A549 (cell line): ENCODE data around the gene PKN1. TPM values are rescaled to one million over a fixed set of nuclear protein-coding genes. Genes with fewer than 3 reads are reported as not detected.

Source experiments
- ATAC-seq, 2 experiments: fragments of 200-7000 bp in 1 of 2; fragments of >200 bp in 1 of 2; cut with Nextera tagmentation in 1 of 2; cut with Tn5 transposase in 1 of 2; 3 replicates each; pipeline versions ENCODE4 v1.8.0 to v1.9.1; 2018 to 2020; ENCODE audit warnings: mild to moderate bottlenecking in 1 of 2, moderate library complexity in 1 of 2
- CTCF ChIA-PET: fragments of 300-600 bp; sonication (Branson Sonifier 250); formaldehyde crosslinking; extraction: SDS; loops from one replicate; lab custom pipeline; 2021; ENCODE audit warnings: antibody characterized with exemption, inconsistent platforms; lab: Yijun Ruan, JAX
- POLR2A ChIA-PET: fragments of 350-600 bp; formaldehyde crosslinking; extraction: SDS; loops from one replicate; lab custom pipeline; 2021; ENCODE audit warnings: antibody characterized with exemption, inconsistent platforms; lab: Yijun Ruan, JAX
- DNase-seq, 2 experiments: peaks; one replicate each; pipeline versions ENCODE4 v3.0.0 to v3.0.0-alpha.2; 2011 to 2016; ENCODE audit warnings: low read depth in 1 of 2, low spot score in 1 of 2
- FAIRE-seq: peaks from 2 replicates; lab custom pipeline; 2011; peaks lifted over from hg19 to GRCh38; lab: Jason Lieb, UNC
- H3K27ac ChIP-seq, 2 experiments: fragments of >200 bp; sonication (Bioruptor Twin); formaldehyde crosslinking; 3 replicates each; pipeline ENCODE4 v1.5.1; 2016 to 2017
- H3K4me1 ChIP-seq: fragments of >200 bp; sonication (Bioruptor Twin); formaldehyde crosslinking; 3 replicates; pipeline ENCODE4 v1.6.1; 2016
- H3K4me2 ChIP-seq: fragments of >200 bp; sonication (Bioruptor Twin); formaldehyde crosslinking; 3 replicates; pipeline ENCODE4 v1.6.1; 2016
- H3K4me3 ChIP-seq: fragments of >200 bp; sonication (Bioruptor Twin); formaldehyde crosslinking; 3 replicates; pipeline ENCODE4 v1.5.1; 2016
- H3K9me3 ChIP-seq: fragments of >200 bp; sonication (Bioruptor Twin); formaldehyde crosslinking; 3 replicates; pipeline ENCODE4 v1.6.1; 2016
- CBX2 ChIP-seq: fragments of 200-600 bp; sonication (generic); IDR thresholded peaks from 2 replicates; pipeline ENCODE4 v1.6.1; 2016; ENCODE audit warnings: low read depth, mild to moderate bottlenecking, borderline replicate concordance
- CHD2 ChIP-seq: fragments of 150-350 bp; IDR thresholded peaks from 2 replicates; pipeline ENCODE4 v1.6.1; 2014; ENCODE audit warnings: low read length; ENCODE audit not compliant: partially characterized antibody
- CTCF ChIP-seq: fragments of >200 bp; sonication (Bioruptor Twin); formaldehyde crosslinking; IDR thresholded peaks from 3 replicates; pipeline ENCODE4 v1.5.1; 2016
- EHMT2 ChIP-seq: fragments of 200-600 bp; sonication (generic); IDR thresholded peaks from 2 replicates; pipeline ENCODE4 v1.6.1; 2016; ENCODE audit warnings: antibody characterized with exemption, low read depth, mild to moderate bottlenecking, moderate library complexity
- ESRRA ChIP-seq: fragments of 150-350 bp; IDR thresholded peaks from 2 replicates; pipeline ENCODE4 v1.6.1; 2014; ENCODE audit warnings: mild to moderate bottlenecking, low read length, borderline replicate concordance
- FOSB ChIP-seq: fragments of 250-450 bp; sonication (Bioruptor Pico); IDR thresholded peaks from 2 replicates; pipeline ENCODE4 v1.5.0; 2020; ENCODE audit warnings: mild to moderate bottlenecking, moderate library complexity
- GATA3 ChIP-seq: IDR thresholded peaks from 2 replicates; pipeline ENCODE4 v1.6.1; 2012; ENCODE audit warnings: borderline replicate concordance
- HES2 ChIP-seq: fragments of >200 bp; sonication (Bioruptor Twin); formaldehyde crosslinking; IDR thresholded peaks from 2 replicates; pipeline ENCODE4 v1.6.1; 2016
- HEYL ChIP-seq: fragments of 250-450 bp; sonication (Bioruptor Pico); IDR thresholded peaks from 2 replicates; pipeline ENCODE4 v1.8.0; 2021; ENCODE audit warnings: mild to moderate bottlenecking, moderate library complexity
- HOXB13 ChIP-seq: fragments of 250-450 bp; sonication (Bioruptor Pico); IDR thresholded peaks from 2 replicates; pipeline ENCODE4 v1.5.0; 2020; ENCODE audit warnings: low read depth, mild to moderate bottlenecking, moderate library complexity
- POLR2A ChIP-seq: IDR thresholded peaks from 2 replicates; pipeline ENCODE4 v1.6.1; 2012; ENCODE audit warnings: mild to moderate bottlenecking, low read length
- REST ChIP-seq: fragments of 200-600 bp; sonication (generic); IDR thresholded peaks from 2 replicates; pipeline ENCODE4 v1.6.1; 2016; ENCODE audit warnings: antibody characterized with exemption, mild to moderate bottlenecking, moderate library complexity
- RFX5 ChIP-seq: fragments of 450-650 bp; IDR thresholded peaks from 2 replicates; pipeline ENCODE4 v1.7.1; 2014; ENCODE audit warnings: antibody characterized with exemption, mild to moderate bottlenecking, moderate library complexity
- RNF2 ChIP-seq: fragments of 200-600 bp; sonication (generic); IDR thresholded peaks from 2 replicates; pipeline ENCODE4 v1.6.1; 2016; ENCODE audit warnings: low read depth, mild to moderate bottlenecking, antibody characterized with exemption, moderate library complexity, borderline replicate concordance
- SREBF2 ChIP-seq: fragments of 450-650 bp; IDR thresholded peaks from 2 replicates; pipeline ENCODE4 v1.6.1; 2014; ENCODE audit warnings: mild to moderate bottlenecking, moderate library complexity
- TFCP2L1 ChIP-seq: fragments of 250-450 bp; sonication (Bioruptor Pico); IDR thresholded peaks from 2 replicates; pipeline ENCODE4 v1.5.0; 2021; ENCODE audit warnings: mild to moderate bottlenecking
- TP53 ChIP-seq: fragments of 250-450 bp; sonication (Bioruptor Pico); IDR thresholded peaks from 2 replicates; pipeline ENCODE4 v1.5.0; 2021; ENCODE audit warnings: mild to moderate bottlenecking, moderate library complexity
- ZFP36 ChIP-seq: fragments of 450-650 bp; IDR thresholded peaks from 2 replicates; pipeline ENCODE4 v1.6.1; 2014; ENCODE audit warnings: borderline replicate concordance; ENCODE audit not compliant: partially characterized antibody
- ZSCAN20 ChIP-seq: fragments of 250-450 bp; sonication (Bioruptor Pico); IDR thresholded peaks from 2 replicates; pipeline ENCODE4 v1.8.0; 2022; ENCODE audit warnings: mild to moderate bottlenecking, moderate library complexity
- WGBS: methylation state at CpG from one replicate; pipeline ENCODE4 v1.1.6; 2017; ENCODE audit errors: missing lambda C conversion rate; 5-methylcytosine and 5-hydroxymethylcytosine counted together
- polyA plus RNA-seq, 4 experiments: library from polyadenylated mRNA; depleted of rRNA in 3 of 4; stranded (reverse); fragments of >200 nt; fragmentation: RNase III in 1 of 4; extraction: RNeasy Plus Mini Kit Qiagen cat#74134 plus additional on column Dnase treatment in 1 of 4; gene quantifications; 2 replicates in 3 of 4; 3 replicates in 1 of 4; pipeline ENCODE4 v1.2.3, GENCODE V29; 2011 to 2017
- TF ChIP-seq, protein P1 (sequence below): IDR thresholded peaks from 2 replicates; pipeline ENCODE4 v1.6.1; 2012

The PKN1 gene
- polyA plus RNA-seq, 2 of the 4 experiments (the other 2 are of a cell fraction), result 33.4 to 37.3 TPM

DNA sequence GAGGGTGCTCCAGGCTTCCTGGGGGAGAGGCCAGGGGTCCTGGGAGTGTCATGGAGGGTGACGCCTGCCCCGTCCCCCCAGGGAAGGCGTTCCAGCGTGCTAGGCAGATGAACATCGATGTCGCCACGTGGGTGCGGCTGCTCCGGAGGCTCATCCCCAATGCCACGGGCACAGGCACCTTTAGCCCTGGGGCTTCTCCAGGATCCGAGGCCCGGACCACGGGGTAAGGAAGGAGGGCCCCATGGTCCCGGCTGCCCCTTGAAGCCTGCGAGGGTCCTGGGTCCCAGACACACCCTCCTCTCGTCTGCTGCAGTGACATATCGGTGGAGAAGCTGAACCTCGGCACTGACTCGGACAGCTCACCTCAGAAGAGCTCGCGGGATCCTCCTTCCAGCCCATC, 30.6 kb downstream of the PKN1 start:
- 91% methylated on average over 21 of the region's 21 CpGs for WGBS
- no peak overlapping the region for H3K27ac ChIP-seq
- ChIA-PET CTCF (interaction anchor here (0.7 to 1.5 kb wide), 3 partner anchors 8 to 48 kb away, joined by 3 read pairs; no protein-coding TSS in a partner anchor), POLR2A (no interaction called here)
- H3K4me1 ChIP-seq, result no peaks in the 10 kb centered on the region
- no peak overlapping the region for H3K4me2 ChIP-seq
- ATAC-seq (no peak), DNase-seq (no peak), FAIRE-seq (no peak)
- no peak overlapping the region for H3K4me3 ChIP-seq
- H3K9me3 ChIP-seq, result no peaks in the 10 kb centered on the region
- no peak for TF ChIP-seq HOXB13 (CRISPR knock-in tag)
- no peak for TF ChIP-seq SREBF2
- TF ChIP-seq, protein P1, sequence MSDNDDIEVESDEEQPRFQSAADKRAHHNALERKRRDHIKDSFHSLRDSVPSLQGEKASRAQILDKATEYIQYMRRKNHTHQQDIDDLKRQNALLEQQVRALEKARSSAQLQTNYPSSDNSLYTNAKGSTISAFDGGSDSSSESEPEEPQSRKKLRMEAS, result no peak
- TF ChIP-seq GATA3, result no peak
- TF ChIP-seq EHMT2, result no peak
- no peak for TF ChIP-seq CHD2
- TF ChIP-seq, all 56 proteins: peak for 0

DNA sequence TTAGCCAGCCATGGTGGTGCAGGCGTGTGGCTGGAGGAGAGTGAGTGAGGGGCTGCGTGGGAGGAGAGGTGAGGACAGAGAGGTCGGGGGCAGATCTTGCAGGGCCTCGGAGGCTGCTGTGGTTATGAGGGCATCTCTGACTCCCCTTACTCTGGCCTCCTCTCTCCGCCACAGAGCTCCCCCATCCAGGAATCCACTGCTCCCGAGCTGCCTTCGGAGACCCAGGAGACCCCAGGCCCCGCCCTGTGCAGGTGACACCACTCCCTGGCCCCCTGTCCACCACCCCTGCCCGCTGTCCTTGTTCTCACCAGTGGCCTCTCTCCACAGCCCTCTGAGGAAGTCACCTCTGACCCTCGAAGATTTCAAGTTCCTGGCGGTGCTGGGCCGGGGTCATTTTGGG, 34.3 kb downstream of the PKN1 start:
- H3K4me3 ChIP-seq, result no peak overlapping the region
- DNase-seq (no peak), ATAC-seq (no peak), FAIRE-seq (no peak)
- ChIA-PET POLR2A (no interaction called here), CTCF (interaction anchor here (0.8 to 2.7 kb wide), 9 partner anchors 8 to 331 kb away, joined by 3 to 22 read pairs (median 3); partner anchors contain the start of genes ASF1B and PTGER1)
- 88% methylated on average over 11 of the region's 12 CpGs for WGBS
- H3K4me1 ChIP-seq, result 0 out of 3 replicates have a peak, but pooled peaks cover 2% of the 10 kb centered on the region
- TF ChIP-seq GATA3 (no peak), RNF2 (no peak), ZFP36 (no peak), HES2 (no peak), CTCF (no peak), ZSCAN20 (CRISPR knock-in tag) (no peak), TFCP2L1 (CRISPR knock-in tag) (no peak), TP53 (CRISPR knock-in tag) (no peak), CBX2 (no peak), POLR2A (no peak), RFX5 (no peak), ESRRA (no peak), FOSB (CRISPR knock-in tag) (no peak), REST (no peak), HEYL (CRISPR knock-in tag) (no peak)
- TF ChIP-seq, protein P1, result no peak
- no peak overlapping the region for H3K27ac ChIP-seq
- no peak overlapping the region for H3K4me2 ChIP-seq
- H3K9me3 ChIP-seq, result no peaks in the 10 kb centered on the region
